GM18519 (cell line): ENCODE measurements around the gene RASGRP3.
"Not testable (repeated sequence)": the region's sequence is repeated elsewhere in the genome, so short reads cannot be mapped to it uniquely, and the experiment has no call there.

Experiments used
- ATAC-seq: cut with Tn5 transposase; IDR thresholded peaks from one replicate; pipeline ENCODE4 v1.9.1; 2021; ENCODE audit warnings: mild to moderate bottlenecking, moderate library complexity; ENCODE audit not compliant: unreplicated experiment, low FRiP score

RASGRP3 gene

GRCh38 chr2:33476131-33476792 lies at the start of gene RASGRP3:
TSS of gene RASGRP3 (plus strand) at chr2:33476649. CDS start at chr2:33515137, 38,488 bp downstream.
- peak; percentile 45 for ATAC-seq

GRCh38 chr2:33426666-33427231 lies 49.7 kb upstream of the RASGRP3 start:
- no peak for ATAC-seq

GRCh38 chr2:33430077-33430476 lies 46.4 kb upstream of the RASGRP3 start:
- no peak for ATAC-seq

- no peak for ATAC-seq
Measured at GRCh38 chr2:33430856-33431255, 45.6 kb upstream of the RASGRP3 start.

- no peak for ATAC-seq
Measured at GRCh38 chr2:33432871-33433270, 43.6 kb upstream of the RASGRP3 start.

DNA sequence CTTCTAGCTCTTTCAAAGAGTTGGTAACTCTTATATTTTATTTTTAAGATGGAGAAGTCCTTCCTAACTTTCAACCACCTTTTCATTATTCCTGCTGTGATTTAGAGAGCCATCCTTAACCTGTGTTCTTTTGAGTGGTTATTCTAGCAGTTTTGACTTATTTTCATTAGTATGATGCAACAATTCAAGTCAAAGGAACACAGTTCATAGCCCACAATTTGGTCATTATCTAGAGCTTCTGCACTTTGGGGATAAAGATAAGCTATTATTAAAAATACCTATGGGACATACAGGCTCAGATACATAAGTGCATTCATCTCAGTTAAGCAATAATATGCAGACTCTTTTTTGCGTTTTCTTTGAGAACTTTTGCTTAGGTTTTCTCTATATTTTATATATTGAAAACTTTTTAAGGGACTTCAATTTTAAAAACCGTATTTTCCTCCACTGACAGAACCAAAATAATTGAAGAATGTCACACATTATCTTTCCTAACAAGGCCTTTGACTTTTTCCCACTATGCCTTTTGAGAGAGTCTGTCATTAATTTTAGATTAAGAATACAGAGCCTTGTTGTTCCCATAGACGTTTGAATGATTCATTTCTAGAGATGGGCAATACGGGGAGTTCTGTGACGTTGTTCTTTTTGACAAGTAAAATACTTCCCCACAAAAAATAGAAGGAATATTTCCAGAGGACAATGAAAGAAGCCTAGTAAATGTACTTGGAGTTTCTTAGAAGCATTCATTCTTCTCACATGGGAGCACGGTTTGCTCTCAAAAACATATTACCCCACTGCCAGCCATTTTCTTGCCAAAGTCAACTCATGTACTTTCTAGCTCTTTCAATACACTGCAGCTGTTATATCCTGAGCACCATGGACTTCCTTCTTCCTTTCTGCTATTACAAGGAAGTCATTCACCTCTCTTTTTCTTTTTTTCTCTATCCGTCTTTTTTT lies 42.9 kb upstream of the RASGRP3 start:
- ATAC-seq: no peak

GRCh38 chr2:33435518-33435917 lies 40.9 kb upstream of the RASGRP3 start:
- no peak for ATAC-seq

- ATAC-seq: no peak
Measured at GRCh38 chr2:33436083-33436482, 40.4 kb upstream of the RASGRP3 start.

DNA sequence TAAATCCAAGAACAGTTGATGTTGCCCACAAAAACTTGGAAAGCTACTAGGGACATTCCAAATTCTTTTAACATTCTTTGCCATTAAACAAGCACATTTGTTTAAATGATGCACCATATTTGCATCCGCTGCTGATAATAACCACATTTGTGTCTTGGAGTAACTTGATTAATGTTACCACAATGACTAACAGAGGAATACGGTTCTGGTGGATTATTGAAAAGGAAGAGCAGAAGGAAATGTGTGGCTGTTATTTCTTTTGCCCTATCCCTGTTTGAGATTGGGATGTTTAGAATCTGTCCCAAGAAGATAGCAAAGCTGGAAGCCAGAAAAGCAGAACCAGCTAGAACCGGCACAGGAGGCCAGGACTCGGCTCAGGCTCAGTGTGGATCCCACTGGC lies 39.2 kb upstream of the RASGRP3 start:
- no peak for ATAC-seq

DNA sequence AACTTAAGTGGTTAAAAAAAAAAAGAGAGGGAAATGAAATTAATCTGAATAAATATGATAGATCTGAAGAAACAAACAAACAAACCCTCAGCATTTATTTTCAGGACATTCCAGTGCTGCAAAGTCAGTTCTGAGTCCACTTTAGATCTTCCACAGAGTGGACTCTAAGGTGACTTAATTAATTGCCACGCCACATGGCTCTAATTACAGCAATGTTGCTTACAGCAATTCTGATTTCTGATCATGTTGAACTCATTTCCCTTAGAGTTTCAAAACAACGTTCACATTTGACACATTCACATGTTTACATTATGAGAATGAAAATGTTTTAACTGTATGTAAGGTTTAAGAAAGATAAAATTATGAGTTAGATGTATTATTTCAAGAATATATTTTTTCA lies 38.6 kb upstream of the RASGRP3 start:
- ATAC-seq: no peak

DNA sequence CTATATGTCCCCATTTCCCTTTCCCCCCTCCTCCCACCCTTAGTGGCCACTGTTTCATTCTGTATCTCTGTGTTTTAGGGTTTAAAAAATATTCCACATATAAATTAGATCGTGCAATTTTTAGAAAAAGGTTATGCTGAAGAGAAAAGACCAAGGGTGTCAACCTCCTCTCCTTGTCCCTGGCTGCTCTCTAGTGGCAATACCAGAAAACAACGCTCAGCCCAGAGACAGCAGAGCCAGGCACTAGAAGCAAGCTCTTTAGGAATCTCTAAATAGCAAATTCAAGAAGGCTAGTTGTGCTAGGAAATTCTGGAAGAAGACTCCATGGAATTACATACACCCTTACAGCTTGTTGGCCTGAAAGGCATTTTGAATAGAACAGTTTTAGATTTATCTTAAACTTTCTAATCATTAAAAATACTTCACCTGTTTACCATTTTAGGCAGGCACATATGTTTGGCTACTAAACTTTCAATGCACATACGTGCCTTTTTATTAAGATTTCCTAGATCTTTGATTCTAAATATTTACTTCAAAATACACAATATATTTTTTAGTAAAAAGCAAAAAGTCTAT lies 35.1 kb upstream of the RASGRP3 start:
- ATAC-seq: peak; percentile 85

DNA sequence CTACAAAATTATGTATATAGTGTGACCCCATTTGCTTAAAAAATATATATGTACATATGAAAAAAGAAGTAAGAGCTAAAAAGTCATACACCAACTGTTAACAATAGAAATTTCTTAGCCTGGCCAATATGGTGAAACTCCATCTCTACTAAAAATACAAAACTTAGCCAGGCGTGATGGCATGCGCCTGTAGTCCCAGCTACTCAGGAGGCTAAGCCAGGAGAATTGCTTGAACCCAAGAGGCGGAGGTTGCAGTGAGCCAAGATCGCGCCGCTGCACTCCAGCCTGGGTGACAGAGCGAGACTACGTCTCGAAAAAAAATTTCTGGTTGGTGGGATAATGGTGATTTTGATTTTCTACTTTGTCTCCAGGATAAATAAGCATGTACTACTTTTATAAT lies 34.4 kb upstream of the RASGRP3 start:
- ATAC-seq: not testable (repeated sequence)

DNA sequence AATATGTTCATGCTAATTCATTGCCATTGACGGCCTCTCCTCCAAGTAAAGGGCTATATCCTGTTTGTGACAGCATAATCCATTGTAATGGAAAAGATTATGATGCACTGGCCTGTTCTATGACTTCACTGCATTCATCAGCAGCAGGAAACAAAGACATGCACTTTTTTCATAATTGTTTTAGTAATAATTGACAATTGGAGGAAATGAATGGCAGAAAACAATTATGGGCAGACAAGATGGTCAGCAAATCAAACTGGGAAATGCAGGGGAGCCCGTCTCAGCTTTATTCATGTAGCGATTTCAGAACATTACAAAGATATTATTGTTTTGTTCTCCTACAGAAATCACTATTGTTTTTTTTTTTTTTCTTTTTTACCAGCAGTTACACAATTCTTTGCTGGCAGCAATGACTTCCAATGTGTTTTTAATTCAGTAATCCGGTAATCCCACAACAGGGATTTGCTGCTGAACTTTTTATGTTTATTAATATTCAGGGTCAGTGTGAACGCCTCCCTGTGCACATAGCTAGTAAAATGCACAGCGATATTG lies 33.8 kb upstream of the RASGRP3 start:
- no peak for ATAC-seq

GRCh38 chr2:33443274-33443829 lies 33.1 kb upstream of the RASGRP3 start:
- no peak for ATAC-seq

- no peak for ATAC-seq
Measured at GRCh38 chr2:33444967-33445366, 31.5 kb upstream of the RASGRP3 start.

- ATAC-seq: no peak
Measured at GRCh38 chr2:33448220-33448899, 28.1 kb upstream of the RASGRP3 start.

GRCh38 chr2:33451214-33451613 lies 25.2 kb upstream of the RASGRP3 start:
- no peak for ATAC-seq

GRCh38 chr2:33451825-33452224 lies 24.6 kb upstream of the RASGRP3 start:
- ATAC-seq: no peak

GRCh38 chr2:33452545-33452944 lies 23.9 kb upstream of the RASGRP3 start:
- ATAC-seq: no peak
